ENCODE data around the gene TAF13. TPM values are rescaled to one million over a fixed set of nuclear protein-coding genes. Genes with fewer than 3 reads are reported as not detected.

Gene TAF13
- total and polyA plus RNA-seq, 9 of the 15 experiments (the other 6 are each of a cell fraction or from before 2014, with no cell fraction given), result 14.9 to 77.2 (median 38.7) TPM

DNA sequence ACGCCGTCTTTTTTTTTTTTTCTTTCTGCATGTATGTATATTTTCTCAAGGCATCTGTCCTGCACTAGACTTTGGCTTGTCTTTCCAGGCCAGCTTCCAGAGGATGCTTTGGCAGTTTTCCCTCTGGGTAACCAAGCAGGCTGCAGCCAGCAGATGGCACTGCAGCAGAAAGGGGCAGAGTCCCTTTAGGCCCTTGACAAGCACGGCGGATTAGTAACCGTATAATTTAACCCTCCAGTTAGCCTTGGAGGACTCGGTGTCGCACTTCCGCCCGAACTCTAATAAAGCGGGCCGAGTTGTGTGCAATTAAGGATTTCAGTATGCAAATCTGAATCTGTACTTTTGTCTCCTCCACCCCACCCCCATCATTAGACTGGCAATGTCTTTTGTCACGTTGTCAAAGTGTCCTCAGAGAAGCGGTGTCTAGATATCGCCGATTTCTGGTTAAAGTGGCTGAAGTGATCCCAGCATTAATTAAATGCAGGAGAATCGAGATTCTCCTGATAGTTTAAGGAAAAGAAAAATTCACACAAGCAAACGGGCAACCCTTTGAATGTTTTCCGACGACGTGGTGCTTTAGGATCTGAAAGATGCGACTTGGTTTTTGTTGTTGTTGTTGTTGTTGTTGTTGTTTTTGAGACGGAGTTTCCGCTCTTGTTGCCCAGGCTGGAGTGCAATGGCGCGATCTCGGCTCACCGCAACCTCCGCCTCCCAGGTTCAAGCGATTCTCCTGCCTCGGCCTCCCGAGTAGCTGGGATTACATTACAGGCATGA, 13.6 kb upstream of the TAF13 start (continued):
- peak; percentile 57 to 67; a peak in 2 of 4 replicates for TF ChIP-seq MAZ (CRISPR knock-in tag; conservative IDR thresholded peaks at IDR 0.05 in 1 of 2, IDR thresholded peaks at IDR 0.05 in 1 of 2)
- TF ChIP-seq, protein P1, sequence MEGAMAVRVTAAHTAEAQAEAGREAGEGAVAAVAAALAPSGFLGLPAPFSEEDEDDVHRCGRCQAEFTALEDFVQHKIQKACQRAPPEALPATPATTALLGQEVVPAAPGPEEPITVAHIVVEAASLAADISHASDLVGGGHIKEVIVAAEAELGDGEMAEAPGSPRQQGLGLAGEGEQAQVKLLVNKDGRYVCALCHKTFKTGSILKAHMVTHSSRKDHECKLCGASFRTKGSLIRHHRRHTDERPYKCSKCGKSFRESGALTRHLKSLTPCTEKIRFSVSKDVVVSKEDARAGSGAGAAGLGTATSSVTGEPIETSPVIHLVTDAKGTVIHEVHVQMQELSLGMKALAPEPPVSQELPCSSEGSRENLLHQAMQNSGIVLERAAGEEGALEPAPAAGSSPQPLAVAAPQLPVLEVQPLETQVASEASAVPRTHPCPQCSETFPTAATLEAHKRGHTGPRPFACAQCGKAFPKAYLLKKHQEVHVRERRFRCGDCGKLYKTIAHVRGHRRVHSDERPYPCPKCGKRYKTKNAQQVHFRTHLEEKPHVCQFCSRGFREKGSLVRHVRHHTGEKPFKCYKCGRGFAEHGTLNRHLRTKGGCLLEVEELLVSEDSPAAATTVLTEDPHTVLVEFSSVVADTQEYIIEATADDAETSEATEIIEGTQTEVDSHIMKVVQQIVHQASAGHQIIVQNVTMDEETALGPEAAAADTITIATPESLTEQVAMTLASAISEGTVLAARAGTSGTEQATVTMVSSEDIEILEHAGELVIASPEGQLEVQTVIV (CRISPR knock-in tag; IDR thresholded peaks at IDR 0.05; ENCODE audit: borderline replicate concordance), result no peak
- peak in 1 of 2 experiments; percentile 91; a peak in 2 of 3 replicates for TF ChIP-seq CBX3 (IDR thresholded peaks at IDR 0.05; ENCODE audit: borderline replicate concordance in 1 of 2, low read length in 2 of 2)
- peak; percentile 57 for TF ChIP-seq HCFC1 (IDR thresholded peaks at IDR 0.05; ENCODE audit: low read depth, low read length)
- TF ChIP-seq ELF4 (CRISPR knock-in tag; IDR thresholded peaks at IDR 0.05), result peak; percentile 78; the same call in 1 of the 2 replicates
- TF ChIP-seq BRD4 (IDR thresholded peaks at IDR 0.05), result no peak; the same call in 1 of the 2 replicates
- 0 out of 2 replicates have a peak, but pooled peaks have one; percentile 12 for TF ChIP-seq JUN (IDR thresholded peaks at IDR 0.05; ENCODE audit: borderline replicate concordance, low read depth, low read length)
- no peak for TF ChIP-seq JUN (CRISPR knock-in tag; IDR thresholded peaks at IDR 0.05; ENCODE audit: borderline replicate concordance)
- no peak for TF ChIP-seq MTA2 (IDR thresholded peaks at IDR 0.05; ENCODE audit: low read depth)
- TF ChIP-seq, protein P2, sequence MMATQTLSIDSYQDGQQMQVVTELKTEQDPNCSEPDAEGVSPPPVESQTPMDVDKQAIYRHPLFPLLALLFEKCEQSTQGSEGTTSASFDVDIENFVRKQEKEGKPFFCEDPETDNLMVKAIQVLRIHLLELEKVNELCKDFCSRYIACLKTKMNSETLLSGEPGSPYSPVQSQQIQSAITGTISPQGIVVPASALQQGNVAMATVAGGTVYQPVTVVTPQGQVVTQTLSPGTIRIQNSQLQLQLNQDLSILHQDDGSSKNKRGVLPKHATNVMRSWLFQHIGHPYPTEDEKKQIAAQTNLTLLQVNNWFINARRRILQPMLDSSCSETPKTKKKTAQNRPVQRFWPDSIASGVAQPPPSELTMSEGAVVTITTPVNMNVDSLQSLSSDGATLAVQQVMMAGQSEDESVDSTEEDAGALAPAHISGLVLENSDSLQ (IDR thresholded peaks at IDR 0.05), result peak; percentile 52
- peak; percentile 52 for TF ChIP-seq MEIS2 (IDR thresholded peaks at IDR 0.05; ENCODE audit: partially characterized antibody)
- peak; percentile 98 for TF ChIP-seq ZSCAN29 (IDR thresholded peaks at IDR 0.05)
- TF ChIP-seq NFIC (IDR thresholded peaks at IDR 0.05), result peak; percentile 63
- TF ChIP-seq SP2 (IDR thresholded peaks at IDR 0.05; ENCODE audit: extremely low read depth, low read depth, low read length, poor library complexity, severe bottlenecking), result peak; percentile 18
- no peak for TF ChIP-seq ATF1 (CRISPR knock-in tag; IDR thresholded peaks at IDR 0.05)
- peak; percentile 68 for TF ChIP-seq ATF1 (tag; IDR thresholded peaks at IDR 0.05)
- no peak for TF ChIP-seq MEF2D (tag; conservative IDR thresholded peaks at IDR 0.05; ENCODE audit: low read depth)
- TF ChIP-seq, protein P3, sequence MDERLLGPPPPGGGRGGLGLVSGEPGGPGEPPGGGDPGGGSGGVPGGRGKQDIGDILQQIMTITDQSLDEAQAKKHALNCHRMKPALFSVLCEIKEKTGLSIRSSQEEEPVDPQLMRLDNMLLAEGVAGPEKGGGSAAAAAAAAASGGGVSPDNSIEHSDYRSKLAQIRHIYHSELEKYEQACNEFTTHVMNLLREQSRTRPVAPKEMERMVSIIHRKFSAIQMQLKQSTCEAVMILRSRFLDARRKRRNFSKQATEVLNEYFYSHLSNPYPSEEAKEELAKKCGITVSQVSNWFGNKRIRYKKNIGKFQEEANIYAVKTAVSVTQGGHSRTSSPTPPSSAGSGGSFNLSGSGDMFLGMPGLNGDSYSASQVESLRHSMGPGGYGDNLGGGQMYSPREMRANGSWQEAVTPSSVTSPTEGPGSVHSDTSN (CRISPR knock-in tag; IDR thresholded peaks at IDR 0.05; ENCODE audit: low read depth), result no peak
- TF ChIP-seq, protein P3 (tag; conservative IDR thresholded peaks at IDR 0.05; ENCODE audit: low read depth), result peak; percentile 55; the same call in 1 of the 2 replicates
- TF ChIP-seq ZNF41 (CRISPR knock-in tag; conservative IDR thresholded peaks at IDR 0.05), result no peak
